ENCODE data around the gene CFAP52.

DNA sequence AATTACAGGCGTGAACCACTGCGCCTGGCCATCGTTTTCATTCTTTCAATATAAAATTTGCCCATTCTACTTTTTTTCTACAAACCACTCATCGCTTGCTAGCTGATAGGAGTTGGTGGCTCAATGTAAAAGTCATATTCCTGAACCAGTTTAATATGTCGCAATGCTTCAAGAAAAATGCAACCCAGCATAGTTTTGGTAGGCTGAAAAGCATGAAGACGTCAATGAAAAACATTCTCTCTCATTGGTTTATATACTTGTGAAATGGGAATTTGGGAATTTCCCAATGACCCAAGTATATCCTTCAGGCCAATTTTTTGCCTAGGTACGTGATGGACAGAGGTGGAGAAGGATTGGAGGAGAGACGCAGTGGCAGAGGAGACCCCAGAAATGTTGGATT, 95.8 kb downstream of the CFAP52 start:
- TF ChIP-seq CTCF (IDR thresholded peaks at IDR 0.05) (no peak), POLR2AphosphoS5 (IDR thresholded peaks at IDR 0.05) (no peak), POLR2A (IDR thresholded peaks at IDR 0.05) (no peak)

All from sigmoid colon (tissue), 4 donors.